Suprapubic skin (tissue), 3 donors: Measurements from ENCODE around the gene RCBTB2.

Experiments
- POLR2A ChIP-seq, 2 donors: fragments of 450-650 bp; IDR thresholded peaks; one replicate each; pipeline ENCODE4 v1.6.1; 2017; ENCODE audit warnings: antibody characterized with exemption in 2 of 2, mild to moderate bottlenecking in 2 of 2, moderate library complexity in 2 of 2
- TF ChIP-seq, protein P1 (sequence below), 2 donors: fragments of 200-600 bp in 1 of 2; fragments of 450-650 bp in 1 of 2; sonication (generic) in 1 of 2; IDR thresholded peaks; one replicate each; pipeline ENCODE4 v1.5.1; 2016 to 2019; ENCODE audit warnings: antibody characterized with exemption in 2 of 2, mild to moderate bottlenecking in 1 of 2, moderate library complexity in 1 of 2

GRCh38 chr13:48493851-48494250, 39.0 kb downstream of the RCBTB2 start:
- TF ChIP-seq POLR2A (IDR thresholded peaks at IDR 0.05): no peak
- TF ChIP-seq, protein P1, sequence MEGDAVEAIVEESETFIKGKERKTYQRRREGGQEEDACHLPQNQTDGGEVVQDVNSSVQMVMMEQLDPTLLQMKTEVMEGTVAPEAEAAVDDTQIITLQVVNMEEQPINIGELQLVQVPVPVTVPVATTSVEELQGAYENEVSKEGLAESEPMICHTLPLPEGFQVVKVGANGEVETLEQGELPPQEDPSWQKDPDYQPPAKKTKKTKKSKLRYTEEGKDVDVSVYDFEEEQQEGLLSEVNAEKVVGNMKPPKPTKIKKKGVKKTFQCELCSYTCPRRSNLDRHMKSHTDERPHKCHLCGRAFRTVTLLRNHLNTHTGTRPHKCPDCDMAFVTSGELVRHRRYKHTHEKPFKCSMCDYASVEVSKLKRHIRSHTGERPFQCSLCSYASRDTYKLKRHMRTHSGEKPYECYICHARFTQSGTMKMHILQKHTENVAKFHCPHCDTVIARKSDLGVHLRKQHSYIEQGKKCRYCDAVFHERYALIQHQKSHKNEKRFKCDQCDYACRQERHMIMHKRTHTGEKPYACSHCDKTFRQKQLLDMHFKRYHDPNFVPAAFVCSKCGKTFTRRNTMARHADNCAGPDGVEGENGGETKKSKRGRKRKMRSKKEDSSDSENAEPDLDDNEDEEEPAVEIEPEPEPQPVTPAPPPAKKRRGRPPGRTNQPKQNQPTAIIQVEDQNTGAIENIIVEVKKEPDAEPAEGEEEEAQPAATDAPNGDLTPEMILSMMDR (IDR thresholded peaks at IDR 0.05): no peak
